Esophagus squamous epithelium (tissue), 5 donors: ENCODE data around the gene DERL3. TPM values are rescaled to one million over a fixed set of nuclear protein-coding genes. Genes with fewer than 3 reads are reported as not detected.
A peak's percentile ranks its signal among the peaks of the same experiment; 100 is the strongest.

Experiments
- DNase-seq: peaks from one replicate; lab custom pipeline; 2025; lab: John Stamatoyannopoulos, UW
- H3K27ac ChIP-seq, 4 donors: fragments of 200-600 bp; sonication (generic); one replicate each; pipeline ENCODE4 v1.5.1; 2016 to 2019; ENCODE audit warnings: mild to moderate bottlenecking in 1 of 4
- H3K27me3 ChIP-seq, 4 donors: fragments of 200-600 bp; sonication (generic); 1 replicate in 3 of 4; 2 replicates in 1 of 4; pipeline versions ENCODE4 v1.5.1 to v1.6.0; 2017 to 2021; ENCODE audit warnings: antibody characterized with exemption in 1 of 4
- H3K36me3 ChIP-seq, 3 donors: fragments of 200-600 bp; sonication (generic); one replicate each; pipeline ENCODE4 v1.5.1; 2016 to 2019
- H3K4me1 ChIP-seq, 3 donors: fragments of 200-600 bp; sonication (generic); one replicate each; pipeline ENCODE4 v1.5.1; 2017 to 2019
- H3K4me3 ChIP-seq, 4 donors: fragments of 200-600 bp; sonication (generic); 1 replicate in 3 of 4; 2 replicates in 1 of 4; pipeline ENCODE4 v1.5.1; 2016 to 2019; ENCODE audit warnings: mild to moderate bottlenecking in 2 of 4, moderate library complexity in 1 of 4
- H3K9me3 ChIP-seq, 3 donors: fragments of 200-600 bp; sonication (generic); one replicate each; pipeline ENCODE4 v1.5.1; 2016 to 2019
- CTCF ChIP-seq, 6 experiments: fragments of 450-650 bp in 4 of 6; fragments of 200-600 bp in 2 of 6; sonication (generic) in 2 of 6; IDR thresholded peaks; one replicate each; pipeline ENCODE4 v1.5.1; 2016 to 2019; ENCODE audit warnings: antibody characterized with exemption in 6 of 6, mild to moderate bottlenecking in 4 of 6, moderate library complexity in 4 of 6
- POLR2A ChIP-seq, 4 donors: fragments of 450-650 bp; IDR thresholded peaks; one replicate each; pipeline ENCODE4 v1.6.1; 2017; ENCODE audit warnings: antibody characterized with exemption in 4 of 4, mild to moderate bottlenecking in 4 of 4, moderate library complexity in 3 of 4
- WGBS, 2 donors: methylation state at CpG; one replicate each; pipeline ENCODE4 v1.1.5; 2018; 5-methylcytosine and 5-hydroxymethylcytosine counted together
- intact Hi-C: fragments of 100-400 bp; cut with DNase I; formaldehyde crosslinking; loops from one replicate; pipeline ENCODE4 v1.15.0; 2022
- total RNA-seq, 4 donors: library from RNA; depleted of rRNA; stranded (reverse); fragments of >200 nt; gene quantifications; one replicate each; pipeline ENCODE4 v1.1.0, GENCODE V29; 2016
- donor health status: DM: yes; HTN: yes; CAD: no.

DERL3 gene
- total RNA-seq, 4 donors from 2014 or later: 1.3 to 1.9 TPM; not detected in 2

DNA sequence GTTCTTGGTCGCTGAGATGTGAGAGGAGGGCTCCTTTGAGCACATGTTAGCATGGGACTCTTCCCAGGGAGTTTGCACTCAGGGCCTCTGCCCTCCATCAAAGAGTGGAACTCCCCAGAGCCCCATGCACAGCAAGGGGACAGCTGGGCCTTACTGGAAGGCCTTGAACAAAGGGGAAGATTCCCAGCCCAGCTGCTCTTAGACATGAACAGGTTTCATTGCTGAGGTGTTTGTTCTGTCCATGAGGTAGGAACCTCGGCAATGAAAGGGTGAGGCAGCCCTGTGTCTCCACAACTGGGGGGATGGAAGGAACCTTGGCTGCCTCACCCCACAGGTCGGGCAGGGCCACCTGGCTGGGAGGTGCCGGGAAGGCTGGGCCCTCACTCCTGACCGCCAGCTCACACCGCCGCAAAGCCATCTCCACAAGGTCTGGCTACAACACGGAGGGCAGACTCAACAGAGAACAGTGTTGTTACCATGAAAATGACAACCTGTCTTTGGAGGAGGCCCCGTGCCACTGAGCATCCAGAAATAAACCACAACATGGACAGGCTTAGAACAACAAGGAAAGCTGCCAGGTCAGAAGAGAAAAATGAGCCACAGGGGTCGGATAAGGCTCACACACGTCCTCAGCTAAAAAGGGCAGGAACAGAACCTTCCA, 3.2 kb downstream of the DERL3 start:
- H3K36me3 ChIP-seq: peaks cover 24 to 61% (median 27%) of the 10 kb centered on the region in 3 donors
- H3K9me3 ChIP-seq: no peaks in the 10 kb centered on the region
- no peaks in the 10 kb centered on the region for H3K27me3 ChIP-seq
- peaks cover 11 to 40% (median 17%) of the 10 kb centered on the region in 3 donors for H3K4me1 ChIP-seq
- no peak for DNase-seq
- H3K4me3 ChIP-seq: no peak overlapping the region
- intact Hi-C loops: no loop called here
- WGBS, 2 donors: 36 to 54% methylated on average over 3 to 7 of the region's 11 CpGs
- TF ChIP-seq CTCF (IDR thresholded peaks at IDR 0.05) (no peak), POLR2A (IDR thresholded peaks at IDR 0.05) (no peak)
- H3K27ac ChIP-seq: peak overlapping the region in 1 of 4 donors; percentile 14

DNA sequence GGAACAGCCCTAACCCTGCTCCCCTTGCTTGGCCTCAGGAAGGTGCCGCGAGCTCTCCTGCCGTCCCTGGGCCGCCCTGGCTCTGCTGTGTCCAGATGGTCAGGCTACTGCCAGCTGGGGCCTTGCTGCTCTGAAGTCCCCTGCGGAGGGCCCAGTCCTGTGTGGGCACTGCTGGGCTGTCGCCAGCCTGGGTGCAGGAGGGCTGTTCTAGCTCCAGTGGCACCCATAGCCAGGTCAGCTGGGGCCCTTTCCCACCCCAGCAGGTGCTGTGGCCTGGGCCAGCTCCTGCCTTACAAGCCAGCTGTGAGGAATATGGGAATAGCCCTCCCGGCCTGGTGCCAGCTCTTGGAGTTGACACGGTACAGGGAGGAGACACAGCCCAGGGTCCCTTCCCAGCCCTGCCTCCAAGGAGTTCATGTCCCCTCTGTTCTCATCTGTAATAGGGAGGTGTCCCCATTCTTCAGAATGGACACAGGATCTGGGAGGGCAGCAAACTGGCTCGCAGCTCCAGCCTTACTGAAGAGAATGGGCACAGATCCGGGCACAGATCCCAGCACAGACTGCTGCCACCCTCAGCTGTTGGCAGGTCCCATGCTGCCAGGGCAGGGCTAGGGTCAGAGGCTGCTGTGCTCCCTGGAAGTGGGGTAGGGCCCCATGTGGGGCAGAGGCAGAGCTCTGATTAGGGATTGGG, 3.9 kb downstream of the DERL3 start:
- no CpG with 5 or more reads among the region's 10 CpGs for WGBS, 2 donors
- Histone ChIP-seq H3K9me3 (no peaks in the 10 kb centered on the region), H3K27me3 (no peaks in the 10 kb centered on the region), H3K27ac (peak overlapping the region in 1 of 4 donors; percentile 14), H3K4me3 (no peak overlapping the region), H3K36me3 (peaks cover 24 to 67% (median 27%) of the 10 kb centered on the region in 3 donors), H3K4me1 (peaks cover 11 to 40% (median 17%) of the 10 kb centered on the region in 3 donors)
- no peak for TF ChIP-seq POLR2A (IDR thresholded peaks at IDR 0.05)
- TF ChIP-seq CTCF (IDR thresholded peaks at IDR 0.05): no peak
- intact Hi-C loops: no loop called here
- no peak for DNase-seq

- Histone ChIP-seq H3K4me1 (peaks cover 10 to 35% (median 13%) of the 10 kb centered on the region in 3 donors), H3K27me3 (no peaks in the 10 kb centered on the region), H3K36me3 (peaks cover 24 to 73% (median 27%) of the 10 kb centered on the region in 3 donors), H3K27ac (no peak overlapping the region), H3K4me3 (no peak overlapping the region), H3K9me3 (no peaks in the 10 kb centered on the region)
- intact Hi-C loops: no loop called here
- DNase-seq: no peak
- TF ChIP-seq CTCF (IDR thresholded peaks at IDR 0.05): no peak
- no peak for TF ChIP-seq POLR2A (IDR thresholded peaks at IDR 0.05)
- WGBS, 2 donors: 100% methylated on average over 3 of the region's 3 CpGs
These were observed 4.4 kb downstream of the DERL3 start for GRCh38 chr22:23834406-23834792.

- TF ChIP-seq POLR2A (IDR thresholded peaks at IDR 0.05) (no peak), CTCF (IDR thresholded peaks at IDR 0.05) (no peak)
- no CpG with 5 or more reads among the region's 13 CpGs for WGBS, 2 donors
- no peaks in the 10 kb centered on the region for H3K9me3 ChIP-seq
- no peak overlapping the region for H3K4me3 ChIP-seq
- DNase-seq: no peak
- peaks cover 7 to 31% (median 10%) of the 10 kb centered on the region in 3 donors for H3K4me1 ChIP-seq
- H3K27me3 ChIP-seq: no peaks in the 10 kb centered on the region
- no peak overlapping the region for H3K27ac ChIP-seq
- intact Hi-C loops: no loop called here
- H3K36me3 ChIP-seq: peaks cover 24 to 78% (median 27%) of the 10 kb centered on the region in 3 donors
These were observed 4.9 kb downstream of the DERL3 start for GRCh38 chr22:23833911-23834317.
